ENCODE results near the gene SLC8A2.

SLC8A2 gene

GRCh38 chr19:47509973-47510372 lies 38.3 kb upstream of the SLC8A2 start:
- TF ChIP-seq, protein P1, sequence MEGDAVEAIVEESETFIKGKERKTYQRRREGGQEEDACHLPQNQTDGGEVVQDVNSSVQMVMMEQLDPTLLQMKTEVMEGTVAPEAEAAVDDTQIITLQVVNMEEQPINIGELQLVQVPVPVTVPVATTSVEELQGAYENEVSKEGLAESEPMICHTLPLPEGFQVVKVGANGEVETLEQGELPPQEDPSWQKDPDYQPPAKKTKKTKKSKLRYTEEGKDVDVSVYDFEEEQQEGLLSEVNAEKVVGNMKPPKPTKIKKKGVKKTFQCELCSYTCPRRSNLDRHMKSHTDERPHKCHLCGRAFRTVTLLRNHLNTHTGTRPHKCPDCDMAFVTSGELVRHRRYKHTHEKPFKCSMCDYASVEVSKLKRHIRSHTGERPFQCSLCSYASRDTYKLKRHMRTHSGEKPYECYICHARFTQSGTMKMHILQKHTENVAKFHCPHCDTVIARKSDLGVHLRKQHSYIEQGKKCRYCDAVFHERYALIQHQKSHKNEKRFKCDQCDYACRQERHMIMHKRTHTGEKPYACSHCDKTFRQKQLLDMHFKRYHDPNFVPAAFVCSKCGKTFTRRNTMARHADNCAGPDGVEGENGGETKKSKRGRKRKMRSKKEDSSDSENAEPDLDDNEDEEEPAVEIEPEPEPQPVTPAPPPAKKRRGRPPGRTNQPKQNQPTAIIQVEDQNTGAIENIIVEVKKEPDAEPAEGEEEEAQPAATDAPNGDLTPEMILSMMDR (IDR thresholded peaks at IDR 0.05; ENCODE audit: low read length, missing control alignments): no peak
- no peak overlapping the region for H3K4me3 ChIP-seq (replicated peaks; ENCODE audit: low read depth, low read length)
- no peak for DNase-seq (ENCODE audit: low read depth)

- no peak for DNase-seq (ENCODE audit: low read depth)
- TF ChIP-seq, protein P1 (IDR thresholded peaks at IDR 0.05; ENCODE audit: low read length, missing control alignments): no peak
- no peak overlapping the region for H3K4me3 ChIP-seq (replicated peaks; ENCODE audit: low read depth, low read length)
Observed at GRCh38 chr19:47509170-47509847, 37.6 kb upstream of the SLC8A2 start.

- no peak overlapping the region for H3K4me3 ChIP-seq (replicated peaks; ENCODE audit: low read depth, low read length)
- DNase-seq (ENCODE audit: low read depth): no peak
- TF ChIP-seq, protein P1 (IDR thresholded peaks at IDR 0.05; ENCODE audit: low read length, missing control alignments): no peak
Observed at GRCh38 chr19:47508721-47509120, 37.0 kb upstream of the SLC8A2 start.

- H3K4me3 ChIP-seq (replicated peaks; ENCODE audit: low read depth, low read length): no peak overlapping the region
- DNase-seq (ENCODE audit: low read depth): no peak
- TF ChIP-seq, protein P1 (IDR thresholded peaks at IDR 0.05; ENCODE audit: low read length, missing control alignments): no peak
Observed at GRCh38 chr19:47507924-47508553, 36.3 kb upstream of the SLC8A2 start.

GRCh38 chr19:47507012-47507411 lies 35.3 kb upstream of the SLC8A2 start:
- no peak overlapping the region for H3K4me3 ChIP-seq (replicated peaks; ENCODE audit: low read depth, low read length)
- DNase-seq (ENCODE audit: low read depth): no peak
- TF ChIP-seq, protein P1 (IDR thresholded peaks at IDR 0.05; ENCODE audit: low read length, missing control alignments): no peak

GRCh38 chr19:47506459-47506858 lies 34.8 kb upstream of the SLC8A2 start:
- TF ChIP-seq, protein P1 (IDR thresholded peaks at IDR 0.05; ENCODE audit: low read length, missing control alignments): no peak
- H3K4me3 ChIP-seq (replicated peaks; ENCODE audit: low read depth, low read length): no peak overlapping the region
- DNase-seq (ENCODE audit: low read depth): no peak

- TF ChIP-seq, protein P1 (IDR thresholded peaks at IDR 0.05; ENCODE audit: low read length, missing control alignments): no peak
- H3K4me3 ChIP-seq (replicated peaks; ENCODE audit: low read depth, low read length): no peak overlapping the region
- no peak for DNase-seq (ENCODE audit: low read depth)
Observed at GRCh38 chr19:47505506-47505905, 33.8 kb upstream of the SLC8A2 start.
